HG02970 (cell line): Measurements from ENCODE around the gene HYPK.
"Not testable (repeated sequence)": the region's sequence is repeated elsewhere in the genome, so short reads cannot be mapped to it uniquely, and the experiment has no call there.

ENCODE experiments used
- ATAC-seq: cut with Tn5 transposase; IDR thresholded peaks from one replicate; pipeline ENCODE4 v1.9.1; 2021; ENCODE audit warnings: mild to moderate bottlenecking, moderate library complexity, moderate number of reproducible peaks; ENCODE audit not compliant: unreplicated experiment, low FRiP score

HYPK gene

DNA sequence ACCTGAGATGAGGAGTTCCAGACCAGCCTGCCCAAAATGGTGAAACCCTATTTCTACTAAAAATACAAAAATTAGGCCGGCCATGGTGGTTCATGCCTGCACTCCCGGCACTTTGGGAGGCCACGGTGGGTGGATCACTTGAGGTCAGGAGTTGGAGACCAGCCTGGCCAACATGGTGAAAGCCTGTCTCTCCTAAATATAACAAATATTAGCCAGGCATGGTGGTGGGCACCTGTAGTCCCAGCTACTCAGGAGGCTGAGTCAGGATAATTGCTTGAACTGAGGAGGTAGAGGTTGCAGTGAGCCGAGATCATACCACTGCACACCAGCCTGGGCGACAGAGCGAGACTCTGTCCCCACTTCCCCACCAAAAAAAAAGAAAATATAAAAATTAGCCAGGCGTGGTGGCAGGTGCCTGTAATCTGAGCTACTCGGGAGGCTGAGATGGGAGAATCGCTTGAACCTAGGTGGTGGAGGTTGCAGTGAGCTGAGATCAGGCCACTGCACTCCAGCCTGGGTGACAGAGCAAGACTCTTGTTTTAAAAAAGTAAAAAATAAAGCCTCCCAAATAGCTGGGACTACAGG, 30.4 kb downstream of the HYPK start:
- ATAC-seq = not testable (repeated sequence)

DNA sequence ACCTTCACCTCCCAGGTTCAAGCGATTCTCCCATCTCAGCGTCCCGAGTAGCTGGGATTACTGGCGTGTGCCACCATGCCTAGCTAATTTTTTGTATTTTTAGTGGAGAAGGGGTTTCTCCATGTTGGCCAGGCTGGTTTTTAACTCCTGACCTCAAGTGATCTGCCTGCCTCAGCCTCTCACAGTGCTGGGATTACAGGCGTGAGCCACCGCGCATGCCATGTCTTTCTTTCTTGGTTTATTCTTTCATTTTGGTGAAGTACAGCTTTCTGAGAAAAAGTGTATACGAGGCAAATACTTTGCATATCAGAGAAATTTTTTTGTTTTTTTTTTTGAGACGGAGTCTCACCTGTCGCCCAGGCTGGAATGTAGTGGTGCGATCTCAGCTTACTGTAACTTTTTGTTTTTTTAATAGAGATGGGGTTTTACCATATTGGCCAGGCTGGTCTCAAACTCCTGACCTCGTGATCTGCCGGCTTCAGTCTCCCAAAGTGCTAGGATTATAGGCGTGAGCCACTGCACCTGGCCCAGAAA, 31.2 kb downstream of the HYPK start:
- ATAC-seq = not testable (repeated sequence)

DNA sequence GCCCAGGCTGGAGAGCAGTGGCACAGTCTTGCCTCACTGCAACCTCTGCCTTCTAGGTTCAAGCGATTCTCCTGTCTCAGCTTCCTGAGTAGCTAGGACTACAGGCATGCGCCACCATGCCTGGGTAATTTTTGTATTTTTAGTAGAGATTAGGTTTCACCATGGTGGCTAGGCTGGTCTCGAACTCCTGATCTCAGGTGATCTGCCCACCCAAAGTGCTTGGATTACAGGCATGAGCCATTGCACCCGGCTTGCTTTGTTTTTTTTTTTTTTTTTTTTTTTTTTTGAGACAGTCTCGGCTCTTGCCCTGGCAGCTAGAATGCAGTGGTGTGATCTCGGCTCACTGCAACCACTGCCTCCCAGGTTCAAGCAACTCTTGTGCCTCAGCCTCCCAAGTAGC, 32.1 kb downstream of the HYPK start:
- not testable (repeated sequence) for ATAC-seq

DNA sequence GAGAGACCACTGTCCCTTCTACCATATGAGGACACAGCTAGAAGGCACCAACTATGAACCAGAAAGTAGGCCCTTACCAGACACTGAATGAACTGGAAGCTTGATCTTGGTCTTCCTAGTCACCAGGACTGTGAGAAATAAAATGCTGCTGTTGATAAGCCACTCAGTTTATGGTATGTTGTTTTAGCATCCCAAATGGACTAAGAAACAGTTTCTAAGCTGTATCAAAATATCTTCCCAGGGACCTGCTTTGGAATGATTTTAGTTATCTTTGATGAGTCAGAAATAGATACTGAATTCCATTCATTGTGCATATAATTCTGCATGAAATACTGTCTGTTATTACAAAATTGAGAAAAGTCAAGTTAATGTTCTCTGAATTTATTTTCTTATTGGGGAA, 45.0 kb downstream of the HYPK start:
- ATAC-seq = no peak

GRCh38 chr15:43851251-43851650, 50.9 kb downstream of the HYPK start:
- ATAC-seq = no peak

GRCh38 chr15:43852607-43853006, 52.2 kb downstream of the HYPK start:
- no peak for ATAC-seq
